HCT116 (cell line): ENCODE results near the gene NME9. TPM values are rescaled to one million over a fixed set of nuclear protein-coding genes. Genes with fewer than 3 reads are reported as not detected.

Experiments
- ATAC-seq: fragments of 200-7000 bp; cut with Tn5 transposase; 2 replicates; pipeline ENCODE4 v1.9.1; 2020; ENCODE audit warnings: mild to moderate bottlenecking, moderate library complexity
- BruUV-seq: library from RNA; stranded (reverse); fragments of 400-500 nt; replicated peaks from 2 replicates; lab custom pipeline; 2021; lab: Mats Ljungman, UMichigan
- CTCF ChIA-PET: fragments of 300-600 bp; sonication (Branson Sonifier 250); formaldehyde crosslinking; loops from one replicate; lab custom pipeline; 2021; ENCODE audit warnings: antibody characterized with exemption; lab: Charles Lee
- POLR2A ChIA-PET: fragments of 300-600, 350-600 bp; sonication (Branson Sonifier 250); formaldehyde crosslinking; loops from one replicate; lab custom pipeline; 2021; ENCODE audit warnings: antibody characterized with exemption; lab: Charles Lee
- RAD21 ChIA-PET, 2 experiments: fragments of 300-600 bp; sonication (Branson Sonifier 250); formaldehyde crosslinking; loops; one replicate each; lab custom pipeline; 2023; ENCODE audit warnings: low total read pairs in 2 of 2; ENCODE audit not compliant: uncharacterized antibody in 2 of 2, unreplicated experiment in 2 of 2, low non-redundant PET in 1 of 2; lab: Charles Lee
- DNase-seq: peaks from one replicate; pipeline ENCODE4 v3.0.0-alpha.2; 2010; ENCODE audit warnings: low read depth, low spot score
- H2AFZ ChIP-seq: fragments of 200-600 bp; shearing (Covaris generic), sonication (generic); 2 replicates; pipeline ENCODE4 v1.6.1; 2017; ENCODE audit warnings: low read depth, mixed run types, mixed read lengths, antibody characterized with exemption, low read length; ENCODE audit not compliant: poor library complexity, severe bottlenecking
- H3K27ac ChIP-seq: 2 replicates; pipeline ENCODE4 v1.5.1; 2012; ENCODE audit warnings: low read depth, low read length
- H3K27me3 ChIP-seq: fragments of 200-600 bp; sonication (generic); 2 replicates; pipeline ENCODE4 v1.6.1; 2016; ENCODE audit warnings: mixed run types, low read length, mixed read lengths; ENCODE audit not compliant: insufficient read depth
- H3K36me3 ChIP-seq, 2 experiments: fragments of 200-500 bp in 1 of 2; fragments of 200-600 bp in 1 of 2; sonication (Bioruptor generic) in 1 of 2; sonication (generic) in 1 of 2; 2 replicates each; pipeline versions ENCODE4 v1.5.1 to v1.6.1; 2014 to 2016; ENCODE audit warnings: low read length in 2 of 2, inconsistent platforms in 1 of 2, mixed read lengths in 1 of 2, mixed run types in 1 of 2; ENCODE audit not compliant: insufficient read depth in 2 of 2, control insufficient read depth in 1 of 2
- H3K4me1 ChIP-seq, 2 experiments: fragments of 200-600 bp in 1 of 2; sonication (generic) in 1 of 2; 2 replicates each; pipeline versions ENCODE4 v1.5.1 to v1.6.1; 2012 to 2017; ENCODE audit warnings: low read length in 2 of 2, inconsistent platforms in 1 of 2, mild to moderate bottlenecking in 1 of 2, mixed read lengths in 1 of 2, mixed run types in 1 of 2, moderate library complexity in 1 of 2; ENCODE audit not compliant: insufficient read depth in 2 of 2, control insufficient read depth in 1 of 2
- H3K4me2 ChIP-seq: fragments of 200-600 bp; sonication (generic); 2 replicates; pipeline ENCODE4 v1.6.1; 2017; ENCODE audit warnings: mixed run types, low read length, mixed read lengths
- H3K4me3 ChIP-seq, 2 experiments: fragments of 200-600 bp in 1 of 2; sonication (generic) in 1 of 2; replicated peaks in 1 of 2; 2 replicates each; pipeline ENCODE4 v1.5.1; 2011 to 2016; ENCODE audit warnings: low read length in 2 of 2, control low read depth in 1 of 2, low read depth in 1 of 2, mild to moderate bottlenecking in 1 of 2, mixed read lengths in 1 of 2, mixed run types in 1 of 2
- H3K79me2 ChIP-seq: fragments of 200-600 bp; sonication (generic); 2 replicates; pipeline ENCODE4 v1.6.1; 2017; ENCODE audit warnings: mild to moderate bottlenecking, mixed run types, low read length, moderate library complexity, mixed read lengths; ENCODE audit not compliant: insufficient read depth
- H3K9ac ChIP-seq: fragments of 200-600 bp; sonication (generic); 2 replicates; pipeline ENCODE4 v1.6.1; 2016; ENCODE audit warnings: low read length, mixed read lengths
- H3K9me2 ChIP-seq: fragments of 200-600 bp; sonication (generic), shearing (Covaris generic); 2 replicates; pipeline ENCODE4 v1.6.1; 2017; ENCODE audit warnings: mixed run types, mild to moderate bottlenecking, moderate library complexity; ENCODE audit not compliant: insufficient read depth
- H3K9me3 ChIP-seq, 2 experiments: fragments of 200-500 bp in 1 of 2; fragments of 200-600 bp in 1 of 2; sonication (Bioruptor generic) in 1 of 2; sonication (generic) in 1 of 2; 2 replicates each; pipeline ENCODE4 v1.6.1; 2014 to 2017; ENCODE audit warnings: low read length in 2 of 2, mixed read lengths in 2 of 2, inconsistent platforms in 1 of 2, low read depth in 1 of 2, mild to moderate bottlenecking in 1 of 2, mixed run types in 1 of 2, moderate library complexity in 1 of 2; ENCODE audit not compliant: control insufficient read depth in 1 of 2, insufficient read depth in 1 of 2
- H4K20me1 ChIP-seq: fragments of 200-600 bp; sonication (generic), shearing (Covaris generic); 2 replicates; pipeline ENCODE4 v1.6.1; 2017; ENCODE audit warnings: mixed run types, mild to moderate bottlenecking, moderate library complexity; ENCODE audit not compliant: insufficient read depth
- CBX3 ChIP-seq: IDR thresholded peaks from 2 replicates; pipeline ENCODE4 v1.6.1; 2012; ENCODE audit warnings: low read depth
- CEBPB ChIP-seq: IDR thresholded peaks from 2 replicates; pipeline ENCODE4 v1.6.1; 2012; ENCODE audit warnings: low read depth
- EGR1 ChIP-seq: IDR thresholded peaks from 2 replicates; pipeline ENCODE4 v1.6.1; 2012; ENCODE audit warnings: low read depth
- ELF1 ChIP-seq: IDR thresholded peaks from 2 replicates; pipeline ENCODE4 v1.6.1; 2012; ENCODE audit warnings: low read depth, borderline replicate concordance
- FOSL1 ChIP-seq: IDR thresholded peaks from 2 replicates; pipeline ENCODE4 v1.6.1; 2012; ENCODE audit warnings: low read depth
- JUND ChIP-seq: IDR thresholded peaks from 2 replicates; pipeline ENCODE4 v1.6.1; 2012
- POLR2AphosphoS5 ChIP-seq: IDR thresholded peaks from 2 replicates; pipeline ENCODE4 v1.6.1; 2011; ENCODE audit warnings: mild to moderate bottlenecking, low read depth, low read length, moderate library complexity
- SP1 ChIP-seq: IDR thresholded peaks from 2 replicates; pipeline ENCODE4 v1.6.1; 2012; ENCODE audit warnings: low read depth
- TCF7L2 ChIP-seq: IDR thresholded peaks from 2 replicates; pipeline ENCODE4 v1.7.0; 2011; ENCODE audit warnings: borderline replicate concordance, inconsistent platforms; ENCODE audit not compliant: insufficient read depth, insufficient read length; ENCODE audit errors: extremely low read depth
- YY1 ChIP-seq: IDR thresholded peaks from 2 replicates; pipeline ENCODE4 v1.6.1; 2011; ENCODE audit warnings: low read length, low read depth, moderate library complexity, mild to moderate bottlenecking; ENCODE audit not compliant: insufficient replicate concordance; ENCODE audit errors: extremely low read depth
- ZNF274 ChIP-seq: fragments of 200-500 bp; sonication (Bioruptor generic); IDR thresholded peaks from 2 replicates; pipeline ENCODE4 v1.6.1; 2014; ENCODE audit warnings: mild to moderate bottlenecking, low read depth, low read length, inconsistent platforms
- intact Hi-C: fragments of 100-400 bp; cut with micrococcal nuclease; formaldehyde crosslinking; loops from 2 replicates; pipeline ENCODE4 v1.10.0; 2022
- total RNA-seq: library from RNA; stranded (reverse); gene quantifications from one replicate; pipeline ENCODE4 v1.2.1, GENCODE V29; 2021; ENCODE audit not compliant: unreplicated experiment
- TF ChIP-seq, protein P1 (sequence below), 3 experiments: fragments of 200-600 bp in 1 of 3; sonication (generic) in 1 of 3; IDR thresholded peaks in 2 of 3; conservative IDR thresholded peaks in 1 of 3; 2 replicates each; pipeline ENCODE4 v1.5.1; 2012 to 2017; ENCODE audit warnings: low read depth in 2 of 3, low read length in 2 of 3, antibody characterized with exemption in 1 of 3, borderline replicate concordance in 1 of 3, control low read depth in 1 of 3, mild to moderate bottlenecking in 1 of 3, mixed read lengths in 1 of 3, mixed run types in 1 of 3, moderate library complexity in 1 of 3; ENCODE audit not compliant: insufficient read depth in 1 of 3
- TF ChIP-seq, protein P2 (sequence below): IDR thresholded peaks from 2 replicates; pipeline ENCODE4 v1.6.1; 2012
- TF ChIP-seq, protein P3 (sequence below): IDR thresholded peaks from 2 replicates; pipeline ENCODE4 v1.6.1; 2012
- TF ChIP-seq, protein P4 (sequence below): IDR thresholded peaks from 2 replicates; pipeline ENCODE4 v1.6.1; 2012; ENCODE audit warnings: low read depth

NME9 gene
- total RNA-seq, 1 experiment from 2014 or later: 0.79 TPM

DNA sequence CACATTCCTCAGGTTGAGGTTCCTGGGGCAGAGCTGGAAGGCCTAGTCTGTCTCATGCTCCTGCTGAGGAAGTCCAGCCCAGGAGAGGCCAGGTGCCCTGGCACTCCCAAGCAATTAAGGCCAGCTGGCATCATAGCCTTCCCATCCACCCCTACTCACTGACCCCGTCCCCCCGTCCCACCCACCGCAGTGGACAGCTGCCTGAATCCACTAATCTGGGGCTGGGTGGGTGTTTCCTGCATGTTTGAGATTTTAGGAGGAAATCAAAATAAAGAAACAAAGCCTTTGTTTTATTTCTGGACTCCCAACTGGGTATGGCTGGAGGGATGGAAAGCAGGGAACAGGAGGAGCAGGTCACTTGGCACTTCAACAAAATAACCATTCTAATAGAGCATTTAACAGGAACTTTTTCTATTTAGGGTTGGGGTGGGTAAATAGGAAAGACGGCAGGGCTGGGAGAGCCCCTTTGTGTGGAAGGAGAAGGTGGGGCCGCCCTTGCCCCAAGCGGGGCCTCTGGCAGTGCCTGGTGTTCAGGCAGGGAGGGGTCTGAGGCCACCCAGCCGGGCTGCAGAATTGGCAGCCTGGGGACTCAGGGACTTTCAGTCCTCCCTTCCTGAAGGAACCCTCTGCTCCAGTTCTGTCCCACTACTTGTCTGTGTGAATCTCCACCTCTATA is 27.2 kb upstream of the NME9 start:
- Histone ChIP-seq H4K20me1 (no peaks in the 10 kb centered on the region), H2AFZ (no peak overlapping the region), H3K27me3 (no peaks in the 10 kb centered on the region), H3K9ac (no peak overlapping the region), H3K36me3 (no peaks in the 10 kb centered on the region), H3K79me2 (no peaks in the 10 kb centered on the region), H3K9me2 (no peaks in the 10 kb centered on the region), H3K27ac (no peak overlapping the region), H3K9me3 (no peaks in the 10 kb centered on the region), H3K4me2 (no peak overlapping the region), H3K4me3 (no peak overlapping the region), H3K4me1 (no peaks in the 10 kb centered on the region)
- no peak for TF ChIP-seq EGR1
- intact Hi-C loops: no loop called here
- ATAC-seq: no peak; the same call in 1 of the 2 replicates
- ChIA-PET POLR2A (no interaction called here), CTCF (no interaction called here), RAD21 (no interaction called here)
- no peak for DNase-seq
- no TSS peak for BruUV-seq

DNA sequence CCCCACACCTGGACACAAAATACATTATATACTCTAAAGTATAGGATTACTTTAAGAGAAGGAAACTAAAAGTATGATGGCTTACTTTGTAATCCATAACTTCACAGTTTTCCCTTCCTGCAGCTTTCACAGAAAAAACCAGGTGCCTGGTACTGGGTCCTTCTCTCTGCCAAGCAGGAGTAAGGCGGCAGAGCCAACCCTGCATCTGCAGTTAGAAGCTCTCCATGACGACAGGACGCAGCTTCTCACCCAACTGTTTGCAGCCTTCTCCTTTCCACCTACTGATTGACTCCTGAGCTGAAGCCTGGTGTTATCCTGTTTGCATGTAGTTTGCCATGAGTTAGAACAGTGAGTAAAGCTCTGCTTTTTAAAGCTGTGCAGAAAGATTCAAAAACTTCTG is 25.4 kb upstream of the NME9 start:
- Histone ChIP-seq H3K9ac (no peak overlapping the region), H4K20me1 (no peaks in the 10 kb centered on the region), H3K27me3 (no peaks in the 10 kb centered on the region), H2AFZ (no peak overlapping the region), H3K9me2 (no peaks in the 10 kb centered on the region), H3K4me3 (no peak overlapping the region), H3K36me3 (no peaks in the 10 kb centered on the region), H3K4me2 (no peak overlapping the region), H3K27ac (no peak overlapping the region), H3K79me2 (no peaks in the 10 kb centered on the region), H3K4me1 (no peaks in the 10 kb centered on the region), H3K9me3 (no peaks in the 10 kb centered on the region)
- CTCF ChIA-PET: no interaction called here
- POLR2A ChIA-PET: no interaction called here
- BruUV-seq: no TSS peak
- DNase-seq (no peak), ATAC-seq (no peak)
- intact Hi-C loops: no loop called here
- RAD21 ChIA-PET: no interaction called here
- TF ChIP-seq, protein P1, sequence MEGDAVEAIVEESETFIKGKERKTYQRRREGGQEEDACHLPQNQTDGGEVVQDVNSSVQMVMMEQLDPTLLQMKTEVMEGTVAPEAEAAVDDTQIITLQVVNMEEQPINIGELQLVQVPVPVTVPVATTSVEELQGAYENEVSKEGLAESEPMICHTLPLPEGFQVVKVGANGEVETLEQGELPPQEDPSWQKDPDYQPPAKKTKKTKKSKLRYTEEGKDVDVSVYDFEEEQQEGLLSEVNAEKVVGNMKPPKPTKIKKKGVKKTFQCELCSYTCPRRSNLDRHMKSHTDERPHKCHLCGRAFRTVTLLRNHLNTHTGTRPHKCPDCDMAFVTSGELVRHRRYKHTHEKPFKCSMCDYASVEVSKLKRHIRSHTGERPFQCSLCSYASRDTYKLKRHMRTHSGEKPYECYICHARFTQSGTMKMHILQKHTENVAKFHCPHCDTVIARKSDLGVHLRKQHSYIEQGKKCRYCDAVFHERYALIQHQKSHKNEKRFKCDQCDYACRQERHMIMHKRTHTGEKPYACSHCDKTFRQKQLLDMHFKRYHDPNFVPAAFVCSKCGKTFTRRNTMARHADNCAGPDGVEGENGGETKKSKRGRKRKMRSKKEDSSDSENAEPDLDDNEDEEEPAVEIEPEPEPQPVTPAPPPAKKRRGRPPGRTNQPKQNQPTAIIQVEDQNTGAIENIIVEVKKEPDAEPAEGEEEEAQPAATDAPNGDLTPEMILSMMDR (IDR thresholded peaks at IDR 0.05 in 2 of 3, conservative IDR thresholded peaks at IDR 0.05 in 1 of 3; ENCODE audit: borderline replicate concordance in 1 of 3, insufficient read depth in 1 of 3, low read depth in 2 of 3, low read length in 2 of 3): no peak
- TF ChIP-seq JUND (no peak), FOSL1 (no peak), EGR1 (no peak), CEBPB (no peak), CBX3 (no peak), ELF1 (no peak), SP1 (no peak), YY1 (no peak), ZNF274 (no peak), TCF7L2 (no peak), POLR2AphosphoS5 (no peak)
- TF ChIP-seq, protein P2, sequence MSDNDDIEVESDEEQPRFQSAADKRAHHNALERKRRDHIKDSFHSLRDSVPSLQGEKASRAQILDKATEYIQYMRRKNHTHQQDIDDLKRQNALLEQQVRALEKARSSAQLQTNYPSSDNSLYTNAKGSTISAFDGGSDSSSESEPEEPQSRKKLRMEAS: no peak
- TF ChIP-seq, protein P3, sequence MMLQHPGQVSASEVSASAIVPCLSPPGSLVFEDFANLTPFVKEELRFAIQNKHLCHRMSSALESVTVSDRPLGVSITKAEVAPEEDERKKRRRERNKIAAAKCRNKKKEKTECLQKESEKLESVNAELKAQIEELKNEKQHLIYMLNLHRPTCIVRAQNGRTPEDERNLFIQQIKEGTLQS: no peak
- TF ChIP-seq, protein P4, sequence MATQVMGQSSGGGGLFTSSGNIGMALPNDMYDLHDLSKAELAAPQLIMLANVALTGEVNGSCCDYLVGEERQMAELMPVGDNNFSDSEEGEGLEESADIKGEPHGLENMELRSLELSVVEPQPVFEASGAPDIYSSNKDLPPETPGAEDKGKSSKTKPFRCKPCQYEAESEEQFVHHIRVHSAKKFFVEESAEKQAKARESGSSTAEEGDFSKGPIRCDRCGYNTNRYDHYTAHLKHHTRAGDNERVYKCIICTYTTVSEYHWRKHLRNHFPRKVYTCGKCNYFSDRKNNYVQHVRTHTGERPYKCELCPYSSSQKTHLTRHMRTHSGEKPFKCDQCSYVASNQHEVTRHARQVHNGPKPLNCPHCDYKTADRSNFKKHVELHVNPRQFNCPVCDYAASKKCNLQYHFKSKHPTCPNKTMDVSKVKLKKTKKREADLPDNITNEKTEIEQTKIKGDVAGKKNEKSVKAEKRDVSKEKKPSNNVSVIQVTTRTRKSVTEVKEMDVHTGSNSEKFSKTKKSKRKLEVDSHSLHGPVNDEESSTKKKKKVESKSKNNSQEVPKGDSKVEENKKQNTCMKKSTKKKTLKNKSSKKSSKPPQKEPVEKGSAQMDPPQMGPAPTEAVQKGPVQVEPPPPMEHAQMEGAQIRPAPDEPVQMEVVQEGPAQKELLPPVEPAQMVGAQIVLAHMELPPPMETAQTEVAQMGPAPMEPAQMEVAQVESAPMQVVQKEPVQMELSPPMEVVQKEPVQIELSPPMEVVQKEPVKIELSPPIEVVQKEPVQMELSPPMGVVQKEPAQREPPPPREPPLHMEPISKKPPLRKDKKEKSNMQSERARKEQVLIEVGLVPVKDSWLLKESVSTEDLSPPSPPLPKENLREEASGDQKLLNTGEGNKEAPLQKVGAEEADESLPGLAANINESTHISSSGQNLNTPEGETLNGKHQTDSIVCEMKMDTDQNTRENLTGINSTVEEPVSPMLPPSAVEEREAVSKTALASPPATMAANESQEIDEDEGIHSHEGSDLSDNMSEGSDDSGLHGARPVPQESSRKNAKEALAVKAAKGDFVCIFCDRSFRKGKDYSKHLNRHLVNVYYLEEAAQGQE: no peak
